Measurements from ENCODE around the gene PDE7B. TPM values are rescaled to one million over a fixed set of nuclear protein-coding genes. Genes with fewer than 3 reads are reported as not detected.

PDE7B gene
- total RNA-seq, 4 donors from 2014 or later: 12.9 to 22.5 (median 16.4) TPM

GRCh38 chr6:135811644-135812526 is 39.6 kb upstream of the PDE7B start:
- Histone ChIP-seq H3K36me3 (no peaks in the 10 kb centered on the region), H3K4me3 (no peak overlapping the region), H3K9me3 (peaks cover 0 to 4% (median 0%) of the 10 kb centered on the region in 4 donors), H3K4me1 (peaks cover 0 to 24% (median 0%) of the 10 kb centered on the region in 4 donors), H3K27me3 (no peaks in the 10 kb centered on the region), H3K27ac (peak overlapping the region in 1 of 4 donors; percentile 27)
- TF ChIP-seq POLR2A (IDR thresholded peaks at IDR 0.05) (no peak), CTCF (IDR thresholded peaks at IDR 0.05) (no peak), EP300 (IDR thresholded peaks at IDR 0.05) (no peak)
- peak in 1 of 2 donors; percentile 17 for DNase-seq (ENCODE audit: low spot score in 2 of 2)
- WGBS, 2 donors: 50 to 51% methylated on average over 8 of the region's 8 CpGs

DNA sequence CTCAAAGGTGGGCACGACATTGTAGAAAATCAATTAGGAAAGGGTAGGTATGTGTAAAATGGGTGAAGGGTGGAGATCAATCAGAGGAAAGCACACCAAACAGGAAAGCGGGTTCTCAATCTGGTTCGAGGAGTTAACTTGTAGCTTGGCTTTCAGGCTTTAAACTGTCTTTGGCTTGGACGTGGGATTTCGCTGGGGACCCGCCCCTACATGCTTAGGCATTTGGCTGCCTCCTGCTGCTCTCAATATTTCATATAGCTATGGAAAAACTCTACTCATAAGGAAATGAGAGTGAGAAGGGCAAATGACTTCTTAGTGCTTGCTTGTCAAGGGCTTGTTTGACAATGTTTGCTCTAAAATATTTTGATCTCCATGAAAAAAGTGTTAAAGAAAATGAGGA is 38.1 kb upstream of the PDE7B start:
- Histone ChIP-seq H3K27me3 (no peaks in the 10 kb centered on the region), H3K27ac (no peak overlapping the region), H3K36me3 (no peaks in the 10 kb centered on the region), H3K4me1 (peaks cover 0 to 24% (median 0%) of the 10 kb centered on the region in 4 donors), H3K4me3 (no peak overlapping the region), H3K9me3 (peaks cover 0 to 4% (median 0%) of the 10 kb centered on the region in 4 donors)
- no peak for DNase-seq (ENCODE audit: low spot score in 2 of 2)
- WGBS, 2 donors: 55 to 59% methylated on average over 6 of the region's 6 CpGs
- TF ChIP-seq CTCF (IDR thresholded peaks at IDR 0.05): no peak
- no peak for TF ChIP-seq EP300 (IDR thresholded peaks at IDR 0.05)

GRCh38 chr6:135814043-135814442 is 37.5 kb upstream of the PDE7B start:
- peaks cover 0 to 4% (median 0%) of the 10 kb centered on the region in 4 donors for H3K9me3 ChIP-seq
- 92 to 95% methylated on average over 4 of the region's 4 CpGs for WGBS, 2 donors
- peaks cover 0 to 24% (median 0%) of the 10 kb centered on the region in 4 donors for H3K4me1 ChIP-seq
- H3K27ac ChIP-seq: no peak overlapping the region
- no peak for TF ChIP-seq CTCF (IDR thresholded peaks at IDR 0.05)
- TF ChIP-seq POLR2A (IDR thresholded peaks at IDR 0.05): no peak
- no peak for TF ChIP-seq EP300 (IDR thresholded peaks at IDR 0.05)
- no peaks in the 10 kb centered on the region for H3K36me3 ChIP-seq
- H3K4me3 ChIP-seq: no peak overlapping the region
- H3K27me3 ChIP-seq: no peaks in the 10 kb centered on the region
- no peak for DNase-seq (ENCODE audit: low spot score in 2 of 2)

- Histone ChIP-seq H3K4me1 (peaks cover 0 to 24% (median 0%) of the 10 kb centered on the region in 4 donors), H3K27me3 (no peaks in the 10 kb centered on the region), H3K27ac (no peak overlapping the region), H3K9me3 (no peaks in the 10 kb centered on the region), H3K4me3 (no peak overlapping the region), H3K36me3 (no peaks in the 10 kb centered on the region)
- TF ChIP-seq POLR2A (IDR thresholded peaks at IDR 0.05) (no peak), EP300 (IDR thresholded peaks at IDR 0.05) (no peak), CTCF (IDR thresholded peaks at IDR 0.05) (no peak)
- WGBS, 2 donors: 82 to 87% methylated on average over 4 of the region's 4 CpGs
- DNase-seq (ENCODE audit: low spot score in 2 of 2): no peak
Measured at GRCh38 chr6:135815216-135815615, 36.3 kb upstream of the PDE7B start.

DNA sequence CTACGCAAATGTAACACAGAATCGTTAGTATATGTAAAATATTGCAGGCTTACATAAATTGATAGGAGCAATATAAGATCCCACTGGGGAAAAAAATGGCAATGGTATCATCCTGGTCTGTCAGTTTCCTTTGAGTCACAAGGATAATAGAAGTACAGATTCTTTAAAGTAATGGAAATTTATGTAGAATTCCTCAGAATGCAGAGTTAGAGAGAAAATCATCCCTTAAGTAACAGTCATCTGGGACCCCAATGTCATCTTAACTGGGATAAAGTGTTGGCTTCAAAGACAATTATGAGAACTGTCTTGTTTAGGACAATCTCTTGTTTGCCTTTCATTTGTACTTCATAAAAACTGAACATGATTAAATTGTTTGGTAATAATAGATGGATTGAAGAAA is 34.5 kb upstream of the PDE7B start:
- WGBS, 2 donors: 96 to 97% methylated on average over 2 of the region's 2 CpGs
- Histone ChIP-seq H3K36me3 (no peaks in the 10 kb centered on the region), H3K4me1 (peaks cover 0 to 6% (median 0%) of the 10 kb centered on the region in 4 donors), H3K4me3 (no peak overlapping the region), H3K27ac (no peak overlapping the region), H3K9me3 (no peaks in the 10 kb centered on the region), H3K27me3 (no peaks in the 10 kb centered on the region)
- DNase-seq (ENCODE audit: low spot score in 2 of 2): no peak
- no peak for TF ChIP-seq CTCF (IDR thresholded peaks at IDR 0.05)

Measured in tibial nerve (tissue), 4 donors.